Endothelial cell (in vitro differentiated cells): ENCODE data around the gene FOXI1. TPM values are rescaled to one million over a fixed set of nuclear protein-coding genes. Genes with fewer than 3 reads are reported as not detected.

Experiments
- DNase-seq: peaks from one replicate; pipeline ENCODE4 v3.0.0; 2021; ENCODE audit warnings: low spot score
- H3K27ac Mint-ChIP-seq: one replicate; pipeline ENCODE4 v1.8.0; 2021; ENCODE audit warnings: mixed read lengths, inconsistent platforms; ENCODE audit not compliant: unreplicated experiment
- H3K27me3 Mint-ChIP-seq: one replicate; pipeline ENCODE4 v1.8.0; 2021; ENCODE audit warnings: mild to moderate bottlenecking, moderate library complexity, mixed read lengths, inconsistent platforms; ENCODE audit not compliant: unreplicated experiment
- H3K36me3 Mint-ChIP-seq: one replicate; pipeline ENCODE4 v1.8.0; 2021; ENCODE audit warnings: mild to moderate bottlenecking, low read depth, mixed read lengths, inconsistent platforms; ENCODE audit not compliant: unreplicated experiment
- H3K4me1 Mint-ChIP-seq: one replicate; pipeline ENCODE4 v1.8.0; 2021; ENCODE audit warnings: mild to moderate bottlenecking, mixed read lengths, inconsistent platforms; ENCODE audit not compliant: unreplicated experiment
- H3K4me3 Mint-ChIP-seq: one replicate; pipeline ENCODE4 v1.8.0; 2021; ENCODE audit warnings: mild to moderate bottlenecking, mixed read lengths, inconsistent platforms; ENCODE audit not compliant: unreplicated experiment
- H3K9me3 Mint-ChIP-seq: one replicate; pipeline ENCODE4 v1.8.0; 2021; ENCODE audit warnings: mixed read lengths, inconsistent platforms; ENCODE audit not compliant: unreplicated experiment
- CTCF ChIP-seq: fragments of 200-600 bp; sonication (generic); IDR thresholded peaks from one replicate; pipeline ENCODE4 v1.5.0; 2021; ENCODE audit warnings: antibody characterized with exemption; ENCODE audit not compliant: unreplicated experiment
- total RNA-seq: library from RNA; stranded (reverse); fragmentation: NEBNext Ultra II Directional; extraction: Animal tissue kit (Norgen Biotek cat#: 25700); gene quantifications from one replicate; pipeline ENCODE4 v1.2.1, GENCODE V29; 2021; ENCODE audit not compliant: unreplicated experiment

FOXI1 gene
- total RNA-seq, 1 donor from 2014 or later = 2.2 TPM

GRCh38 chr5:170148430-170149205 is 42.9 kb downstream of the FOXI1 start:
- H3K27ac Mint-ChIP-seq = no peak overlapping the region
- DNase-seq = no peak
- no peak overlapping the region for H3K4me3 Mint-ChIP-seq

GRCh38 chr5:170149206-170149515 is 43.5 kb downstream of the FOXI1 start:
- DNase-seq = no peak
- peaks cover 27% of the 10 kb centered on the region for H3K4me1 Mint-ChIP-seq
- no peaks in the 10 kb centered on the region for H3K27me3 Mint-ChIP-seq
- no peak overlapping the region for H3K27ac Mint-ChIP-seq
- H3K9me3 Mint-ChIP-seq = no peaks in the 10 kb centered on the region
- H3K36me3 Mint-ChIP-seq = no peaks in the 10 kb centered on the region
- TF ChIP-seq CTCF = no peak
- no peak overlapping the region for H3K4me3 Mint-ChIP-seq

More at GRCh38 chr5:170148430-170149205, 42.9 kb downstream of the FOXI1 start:
- Mint-ChIP-seq H3K27me3 (no peaks in the 10 kb centered on the region), H3K4me1 (peaks cover 21% of the 10 kb centered on the region), H3K36me3 (no peaks in the 10 kb centered on the region), H3K9me3 (no peaks in the 10 kb centered on the region)
- TF ChIP-seq CTCF = no peak

GRCh38 chr5:170150713-170151096 is 45.0 kb downstream of the FOXI1 start:
- no peak for TF ChIP-seq CTCF
- Mint-ChIP-seq H3K4me1 (peaks cover 35% of the 10 kb centered on the region), H3K9me3 (no peaks in the 10 kb centered on the region), H3K4me3 (no peak overlapping the region), H3K27ac (no peak overlapping the region), H3K27me3 (no peaks in the 10 kb centered on the region), H3K36me3 (no peaks in the 10 kb centered on the region)
- DNase-seq = no peak

GRCh38 chr5:170151097-170151831 is 45.6 kb downstream of the FOXI1 start:
- H3K36me3 Mint-ChIP-seq = no peaks in the 10 kb centered on the region
- H3K4me3 Mint-ChIP-seq = no peak overlapping the region
- H3K4me1 Mint-ChIP-seq = peaks cover 35% of the 10 kb centered on the region
- no peak for TF ChIP-seq CTCF
- no peaks in the 10 kb centered on the region for H3K9me3 Mint-ChIP-seq
- no peaks in the 10 kb centered on the region for H3K27me3 Mint-ChIP-seq
- no peak for DNase-seq
- H3K27ac Mint-ChIP-seq = no peak overlapping the region

GRCh38 chr5:170152767-170153166 is 47.1 kb downstream of the FOXI1 start:
- Mint-ChIP-seq H3K27me3 (no peaks in the 10 kb centered on the region), H3K4me3 (no peak overlapping the region), H3K36me3 (no peaks in the 10 kb centered on the region)

More at GRCh38 chr5:170152767-170153166, 47.1 kb downstream of the FOXI1 start:
- no peak for TF ChIP-seq CTCF
- H3K27ac Mint-ChIP-seq = no peak overlapping the region
- DNase-seq = no peak
- peaks cover 32% of the 10 kb centered on the region for H3K4me1 Mint-ChIP-seq
- no peaks in the 10 kb centered on the region for H3K9me3 Mint-ChIP-seq
